Fibroblast of gingiva (primary cell): ENCODE data around the gene THADA.

Source experiments
- DNase-seq: peaks from one replicate; pipeline ENCODE4 v3.0.0-alpha.2; 2011; ENCODE audit warnings: low read depth

Gene THADA

DNA sequence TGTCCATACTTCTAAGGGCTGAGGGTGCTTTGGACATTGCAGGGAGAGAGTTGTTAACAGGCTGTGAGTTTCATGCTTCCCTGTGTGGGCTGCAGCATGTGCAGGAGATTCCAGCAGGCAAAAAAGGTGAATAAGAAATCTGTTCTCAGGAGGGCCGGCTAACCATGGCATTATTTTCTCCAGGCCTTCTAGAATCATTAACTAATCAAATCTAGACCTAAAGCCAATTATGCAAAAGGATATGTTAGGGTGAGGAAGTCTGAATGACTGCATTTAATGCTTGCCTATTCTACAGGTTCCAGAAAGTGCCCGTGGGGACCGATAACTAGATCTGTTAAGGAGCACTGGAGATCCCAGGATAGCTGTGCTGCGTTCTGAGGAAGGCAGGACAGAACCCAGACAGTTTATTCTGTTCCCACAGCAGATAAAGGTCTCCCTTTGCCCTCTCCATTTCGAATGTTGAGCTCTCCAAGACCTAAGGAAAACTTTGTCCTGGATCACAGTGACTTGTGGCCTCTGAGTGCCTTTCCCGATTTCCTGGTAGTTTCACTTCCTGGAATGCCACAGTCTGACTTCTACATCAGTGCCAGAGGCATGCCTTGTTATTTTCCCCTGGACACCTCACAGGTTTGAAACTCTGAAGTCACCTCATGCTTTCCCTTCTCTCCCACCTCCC is 319.4 kb downstream of the THADA start:
- no peak for DNase-seq

GRCh38 chr2:43274721-43275120 is 321.1 kb downstream of the THADA start:
- no peak for DNase-seq

DNA sequence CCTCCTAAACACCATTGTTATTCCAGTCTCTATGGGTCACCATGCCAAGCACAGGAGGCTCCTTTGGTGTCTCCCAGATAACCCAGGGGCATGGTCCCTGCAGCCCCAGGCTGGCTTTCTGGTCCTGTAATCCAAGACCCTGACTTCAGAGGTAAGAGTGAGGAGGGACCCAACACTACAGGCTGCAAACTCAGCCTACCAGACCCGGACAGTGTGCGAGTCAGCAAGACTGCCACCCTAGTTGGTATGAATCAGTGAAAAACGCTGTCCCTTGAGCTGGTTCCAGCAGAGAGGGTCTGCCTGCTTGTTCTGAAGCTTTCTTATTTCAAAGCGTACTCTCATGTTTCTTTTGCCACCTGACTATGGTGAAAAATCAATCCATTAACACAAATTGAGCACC is 321.8 kb downstream of the THADA start:
- no peak for DNase-seq

DNA sequence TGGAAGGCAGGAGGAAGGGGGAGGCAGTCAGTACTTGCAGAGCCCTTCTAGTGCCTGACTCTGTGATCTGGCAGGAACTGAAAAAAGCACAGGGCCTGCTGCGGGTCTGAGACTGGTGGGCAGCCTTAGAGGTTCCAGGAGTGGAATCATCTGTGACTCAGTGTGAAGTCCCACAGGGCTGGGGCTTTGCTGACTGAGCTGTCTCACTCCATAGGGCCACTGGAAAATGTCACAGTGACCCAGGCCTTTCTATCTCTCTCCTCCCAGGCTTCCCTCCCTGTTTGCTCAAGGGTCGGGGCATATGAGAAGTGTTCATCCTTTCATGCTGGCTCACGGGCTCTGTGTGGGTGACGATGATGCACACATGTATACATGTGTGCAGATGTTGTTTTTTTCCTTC is 322.3 kb downstream of the THADA start:
- DNase-seq, result no peak

DNA sequence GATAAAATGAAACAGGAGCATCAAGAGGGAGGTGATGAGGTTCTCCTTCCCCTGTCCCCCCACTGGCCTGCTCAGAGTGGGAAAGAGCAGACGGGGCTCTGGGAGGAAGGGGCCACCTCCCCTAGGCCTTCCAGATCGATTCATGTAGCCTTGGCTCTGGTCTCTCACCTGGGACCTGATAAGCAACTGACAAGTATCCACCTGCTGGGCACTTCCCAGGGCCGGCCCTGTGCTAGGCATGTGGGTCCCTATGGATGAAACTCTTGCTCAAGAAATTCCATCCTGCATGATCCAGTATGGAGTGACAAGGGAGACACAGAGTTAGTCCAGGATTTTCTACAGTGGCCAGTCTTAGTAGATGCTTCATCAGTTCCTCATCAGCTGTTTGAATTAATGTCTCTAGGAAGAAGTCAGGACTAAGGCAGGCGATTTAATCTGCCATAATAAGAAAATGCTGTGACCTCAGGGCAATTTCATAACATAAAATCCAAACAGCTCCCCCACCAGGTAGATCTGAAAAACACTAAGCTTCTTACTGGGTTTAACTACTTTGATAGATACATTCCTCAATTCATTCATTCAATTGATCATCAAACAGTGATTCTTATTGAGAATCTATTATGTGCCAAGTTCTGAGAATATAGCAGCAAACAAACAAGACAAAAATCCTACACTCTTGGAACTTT is 324.8 kb downstream of the THADA start:
- DNase-seq, result no peak

GRCh38 chr2:43270461-43270860 is 325.4 kb downstream of the THADA start:
- DNase-seq, result no peak

DNA sequence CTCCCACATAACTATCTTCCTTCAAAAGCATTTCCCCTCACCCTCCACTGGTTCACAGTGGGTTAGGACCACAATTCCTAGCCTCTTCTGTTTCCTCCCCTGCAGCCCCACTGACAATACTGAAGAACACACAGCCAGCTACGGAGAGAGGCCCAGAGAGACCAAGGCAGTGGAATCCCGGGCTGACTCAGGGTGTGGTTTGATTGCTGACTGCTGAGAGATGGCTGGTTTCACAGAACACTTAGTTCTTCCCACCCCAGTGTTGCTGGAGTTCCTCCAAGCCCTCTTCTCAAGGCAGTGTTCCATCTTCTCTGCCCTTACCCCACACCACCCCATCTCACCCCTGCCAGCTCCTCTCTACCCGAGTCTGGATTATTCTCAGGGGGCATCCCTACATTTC is 326.1 kb downstream of the THADA start:
- peak; percentile 93 for DNase-seq

- peak; percentile 98 for DNase-seq
Measured at GRCh38 chr2:43269074-43269572, 326.7 kb downstream of the THADA start.

DNA sequence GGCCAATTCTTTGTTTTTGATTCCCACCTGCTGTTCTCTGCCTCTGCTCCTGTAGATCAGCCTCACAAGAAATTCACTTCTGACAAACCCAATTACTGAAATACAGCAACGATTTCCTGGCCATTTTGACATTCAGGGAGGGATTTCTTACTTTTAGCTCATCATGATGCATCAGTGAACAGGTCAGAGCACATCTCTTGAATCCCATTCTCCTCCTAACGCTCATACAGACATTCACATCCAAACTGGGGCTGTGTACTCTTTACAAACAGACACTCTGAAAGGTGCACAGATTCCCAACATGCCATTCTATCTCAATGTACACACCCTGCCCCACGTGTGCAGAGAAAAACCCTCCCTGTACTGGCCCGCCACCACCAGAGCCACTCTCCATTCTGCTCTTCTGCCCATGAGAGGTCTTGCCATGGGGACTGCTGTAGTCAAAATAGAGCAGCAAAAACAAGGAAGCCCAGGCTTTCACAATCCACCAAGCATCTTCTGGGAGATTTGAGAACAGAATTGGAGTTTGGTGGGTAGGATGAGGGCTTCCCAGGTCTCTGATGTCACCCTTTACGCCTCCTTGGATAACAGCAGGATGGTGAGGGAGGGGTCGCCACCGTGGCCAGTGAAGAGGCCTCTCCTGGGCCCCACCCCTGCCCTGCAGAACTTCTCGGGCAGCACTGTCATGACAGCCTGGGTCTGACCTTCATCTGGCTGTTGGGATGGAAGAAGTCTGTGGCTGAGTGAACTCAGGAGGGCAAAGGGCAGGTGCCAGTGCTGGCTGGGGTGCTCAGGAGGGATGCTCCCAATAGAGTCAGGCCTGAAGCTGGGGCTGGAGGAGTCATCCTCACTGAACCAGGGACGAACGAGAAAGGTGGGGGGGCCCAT is 327.5 kb downstream of the THADA start:
- peak; percentile 24 for DNase-seq

DNA sequence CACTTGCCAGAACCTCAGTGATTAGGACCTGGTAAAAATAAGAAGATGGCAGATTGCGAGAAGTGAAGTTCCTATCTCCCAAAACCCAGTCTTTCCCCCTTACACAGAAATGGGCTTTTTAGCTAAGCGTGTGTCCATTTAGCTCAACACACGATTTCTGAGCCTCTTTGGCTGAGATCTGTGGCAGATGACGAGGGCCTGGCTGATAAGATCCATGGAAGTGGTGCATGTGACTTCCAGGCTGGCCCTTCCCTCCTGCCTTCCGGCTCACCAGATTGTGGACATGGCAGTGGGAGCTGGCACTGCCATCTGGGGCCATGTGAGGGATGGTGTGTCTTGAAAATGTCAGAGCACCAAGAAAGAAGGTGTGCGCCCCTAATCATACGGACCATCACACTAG is 328.5 kb downstream of the THADA start:
- DNase-seq, result no peak

- no peak for DNase-seq
Measured at GRCh38 chr2:43266711-43267111, 329.1 kb downstream of the THADA start.

GRCh38 chr2:43265421-43265820 is 330.4 kb downstream of the THADA start:
- DNase-seq, result no peak

- DNase-seq, result peak; percentile 70
Measured at GRCh38 chr2:43265001-43265400, 330.8 kb downstream of the THADA start.

DNA sequence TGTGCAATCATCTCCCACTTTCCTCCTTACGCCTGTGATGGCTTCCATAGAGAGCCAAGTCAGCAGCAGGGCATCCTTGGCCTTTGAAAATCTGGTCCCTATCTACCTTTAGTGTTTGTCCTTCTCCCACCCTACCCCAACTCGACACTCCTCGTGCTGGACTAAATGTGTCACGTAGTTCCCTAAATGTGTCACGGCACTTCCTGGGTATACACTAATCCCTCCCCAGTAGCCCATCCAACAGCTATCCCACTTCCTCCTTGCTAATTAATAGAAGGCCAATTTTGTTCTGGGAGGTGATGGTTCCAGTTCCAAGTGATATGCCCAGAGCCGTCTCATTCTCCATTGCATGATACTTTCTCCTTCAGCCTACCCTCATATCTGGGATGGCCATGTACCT is 332.9 kb downstream of the THADA start:
- no peak for DNase-seq

- no peak for DNase-seq
Measured at GRCh38 chr2:43262239-43262638, 333.6 kb downstream of the THADA start.

- no peak for DNase-seq
Measured at GRCh38 chr2:43259512-43259911, 336.3 kb downstream of the THADA start.

GRCh38 chr2:43258547-43259156 is 337.2 kb downstream of the THADA start:
- no peak for DNase-seq

GRCh38 chr2:43255296-43255910 is 340.4 kb downstream of the THADA start:
- DNase-seq, result no peak

DNA sequence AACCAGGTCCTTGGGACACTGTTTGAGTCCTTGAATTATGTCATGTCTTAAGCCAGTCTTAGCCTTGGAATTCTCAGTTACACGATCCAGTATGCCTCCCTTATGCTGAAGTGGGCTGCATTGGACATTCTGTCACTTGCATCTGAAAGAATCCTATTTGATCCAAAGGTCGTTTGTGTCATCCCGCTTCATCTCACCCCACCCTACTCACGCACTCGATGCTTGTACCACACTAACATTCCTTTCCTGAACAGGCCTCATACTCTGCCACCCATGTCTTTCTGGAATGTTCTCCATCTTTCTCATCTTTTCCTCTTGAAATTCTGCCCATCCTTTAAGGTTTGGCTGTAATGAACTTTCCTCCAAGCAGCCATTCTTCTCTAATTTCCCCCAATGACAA is 341.5 kb downstream of the THADA start:
- no peak for DNase-seq

- DNase-seq, result peak; percentile 82
Measured at GRCh38 chr2:43251171-43251731, 344.6 kb downstream of the THADA start.

DNA sequence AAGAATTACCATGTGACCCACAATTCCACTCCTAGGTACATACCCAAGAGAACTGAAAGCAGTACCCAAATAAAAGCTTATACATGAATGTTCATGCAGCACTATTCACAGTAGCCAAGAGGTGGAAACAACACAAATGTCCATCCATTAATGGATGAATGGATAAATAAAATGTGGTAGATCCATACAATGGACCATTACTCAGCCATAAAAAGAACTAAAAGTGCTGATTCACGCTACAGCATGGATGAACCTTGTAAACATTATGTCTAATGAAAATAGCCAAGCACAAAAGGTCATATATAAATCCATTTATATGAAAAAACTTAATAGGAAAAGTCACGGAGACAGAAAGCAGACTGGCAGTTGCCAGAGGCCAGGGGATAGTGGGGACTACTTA is 345.8 kb downstream of the THADA start:
- DNase-seq, result no peak

GRCh38 chr2:43248621-43249020 is 347.2 kb downstream of the THADA start:
- DNase-seq, result no peak
